ENCODE measurements around the gene SKAP2. TPM values are rescaled to one million over a fixed set of nuclear protein-coding genes. Genes with fewer than 3 reads are reported as not detected.

The SKAP2 gene
- total RNA-seq, 1 donor from 2014 or later: 11.7 TPM

DNA sequence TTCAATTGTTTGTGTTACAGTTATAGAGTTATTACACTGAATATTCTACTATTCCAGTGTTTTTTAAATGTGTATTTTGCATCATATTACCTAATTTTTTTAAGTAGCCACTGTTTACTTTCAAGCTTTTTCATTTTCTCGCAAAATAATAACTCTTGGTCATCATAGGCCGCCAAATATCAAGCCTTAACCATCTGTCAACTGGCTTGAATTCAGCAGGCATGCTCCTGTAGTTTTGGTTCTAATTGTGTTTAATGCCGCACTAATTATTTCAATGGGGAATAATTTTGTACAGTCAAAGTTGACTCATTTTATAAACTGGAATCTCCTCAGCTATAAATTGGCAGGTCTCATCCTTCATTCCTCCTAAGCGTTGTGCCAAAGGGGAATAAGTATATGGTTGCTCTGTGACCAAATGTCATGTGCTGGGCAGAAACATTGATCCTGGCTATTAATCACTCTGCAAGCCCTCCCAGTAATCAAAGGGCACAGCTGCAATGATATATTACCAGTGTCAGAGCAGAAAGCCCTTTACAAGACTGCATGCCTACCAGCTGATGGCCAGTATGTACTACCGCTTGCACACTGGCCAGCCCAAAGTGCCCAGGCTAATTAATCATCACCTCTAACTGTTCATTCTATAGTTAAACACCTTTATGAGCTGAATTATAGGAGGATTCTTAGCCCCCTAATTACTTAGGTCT lies 74.8 kb downstream of the SKAP2 start:
- DNase-seq (ENCODE audit: extremely low spot score, unreplicated experiment): no peak
- TF ChIP-seq, protein P1, sequence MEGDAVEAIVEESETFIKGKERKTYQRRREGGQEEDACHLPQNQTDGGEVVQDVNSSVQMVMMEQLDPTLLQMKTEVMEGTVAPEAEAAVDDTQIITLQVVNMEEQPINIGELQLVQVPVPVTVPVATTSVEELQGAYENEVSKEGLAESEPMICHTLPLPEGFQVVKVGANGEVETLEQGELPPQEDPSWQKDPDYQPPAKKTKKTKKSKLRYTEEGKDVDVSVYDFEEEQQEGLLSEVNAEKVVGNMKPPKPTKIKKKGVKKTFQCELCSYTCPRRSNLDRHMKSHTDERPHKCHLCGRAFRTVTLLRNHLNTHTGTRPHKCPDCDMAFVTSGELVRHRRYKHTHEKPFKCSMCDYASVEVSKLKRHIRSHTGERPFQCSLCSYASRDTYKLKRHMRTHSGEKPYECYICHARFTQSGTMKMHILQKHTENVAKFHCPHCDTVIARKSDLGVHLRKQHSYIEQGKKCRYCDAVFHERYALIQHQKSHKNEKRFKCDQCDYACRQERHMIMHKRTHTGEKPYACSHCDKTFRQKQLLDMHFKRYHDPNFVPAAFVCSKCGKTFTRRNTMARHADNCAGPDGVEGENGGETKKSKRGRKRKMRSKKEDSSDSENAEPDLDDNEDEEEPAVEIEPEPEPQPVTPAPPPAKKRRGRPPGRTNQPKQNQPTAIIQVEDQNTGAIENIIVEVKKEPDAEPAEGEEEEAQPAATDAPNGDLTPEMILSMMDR (IDR thresholded peaks at IDR 0.05): no peak
- no peak overlapping the region for H3K27ac Mint-ChIP-seq (ENCODE audit: unreplicated experiment)
- peaks cover 10% of the 10 kb centered on the region for H3K27me3 Mint-ChIP-seq (ENCODE audit: unreplicated experiment)
- H3K4me1 Mint-ChIP-seq (ENCODE audit: unreplicated experiment): no peaks in the 10 kb centered on the region
- no peaks in the 10 kb centered on the region for H3K9me3 Mint-ChIP-seq (ENCODE audit: unreplicated experiment)
- H3K36me3 Mint-ChIP-seq (ENCODE audit: unreplicated experiment): no peaks in the 10 kb centered on the region
- H3K4me3 Mint-ChIP-seq (ENCODE audit: unreplicated experiment): no peak overlapping the region

DNA sequence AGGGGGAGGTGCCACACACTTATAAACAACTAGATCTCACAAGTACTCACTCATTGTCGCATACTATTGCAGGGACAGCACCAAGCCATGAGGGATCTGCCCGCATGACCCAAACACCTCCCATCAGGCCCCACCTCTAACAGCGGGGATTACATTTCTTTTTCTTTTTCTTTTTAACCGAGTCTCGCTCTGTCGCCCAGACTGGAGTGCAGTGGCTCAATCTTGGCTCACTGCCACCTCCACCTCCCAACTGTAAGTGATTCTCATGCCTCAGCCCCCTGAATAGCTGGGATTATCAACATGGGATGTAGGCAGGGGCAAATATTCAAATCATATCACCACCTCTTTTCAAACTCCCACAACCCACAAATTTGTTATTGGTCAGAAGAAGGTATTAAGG lies 76.7 kb downstream of the SKAP2 start:
- no peak for DNase-seq (ENCODE audit: extremely low spot score, unreplicated experiment)
- Mint-ChIP-seq H3K27me3 (ENCODE audit: unreplicated experiment) (peaks cover 7% of the 10 kb centered on the region), H3K4me3 (ENCODE audit: unreplicated experiment) (no peak overlapping the region), H3K27ac (ENCODE audit: unreplicated experiment) (no peak overlapping the region), H3K9me3 (ENCODE audit: unreplicated experiment) (no peaks in the 10 kb centered on the region), H3K36me3 (ENCODE audit: unreplicated experiment) (no peaks in the 10 kb centered on the region), H3K4me1 (ENCODE audit: unreplicated experiment) (no peaks in the 10 kb centered on the region)
- TF ChIP-seq, protein P1 (IDR thresholded peaks at IDR 0.05): no peak

DNA sequence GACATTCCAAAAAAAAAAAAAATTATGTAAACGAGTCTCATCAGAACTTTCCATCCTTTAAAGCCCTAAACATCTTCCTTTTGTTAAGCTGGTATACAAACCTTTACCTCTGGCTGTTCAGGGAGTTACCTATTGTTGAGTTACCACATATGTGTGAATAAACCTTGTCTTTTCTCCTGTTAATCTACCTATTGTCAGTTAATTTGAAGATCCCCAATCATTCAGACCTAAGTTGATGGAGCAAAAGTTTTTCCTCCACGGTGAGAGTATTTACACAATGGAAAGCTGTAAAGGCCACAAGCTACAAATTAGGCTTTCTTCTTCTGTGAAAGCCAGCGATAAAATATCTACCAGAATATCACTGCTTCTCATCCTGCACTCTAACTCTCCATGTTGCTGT lies 80.3 kb downstream of the SKAP2 start:
- Mint-ChIP-seq H3K4me3 (ENCODE audit: unreplicated experiment) (no peak overlapping the region), H3K36me3 (ENCODE audit: unreplicated experiment) (no peaks in the 10 kb centered on the region), H3K4me1 (ENCODE audit: unreplicated experiment) (no peaks in the 10 kb centered on the region), H3K9me3 (ENCODE audit: unreplicated experiment) (no peaks in the 10 kb centered on the region), H3K27ac (ENCODE audit: unreplicated experiment) (no peak overlapping the region), H3K27me3 (ENCODE audit: unreplicated experiment) (peaks cover 17% of the 10 kb centered on the region)
- no peak for DNase-seq (ENCODE audit: extremely low spot score, unreplicated experiment)
- TF ChIP-seq, protein P1 (IDR thresholded peaks at IDR 0.05): no peak

DNA sequence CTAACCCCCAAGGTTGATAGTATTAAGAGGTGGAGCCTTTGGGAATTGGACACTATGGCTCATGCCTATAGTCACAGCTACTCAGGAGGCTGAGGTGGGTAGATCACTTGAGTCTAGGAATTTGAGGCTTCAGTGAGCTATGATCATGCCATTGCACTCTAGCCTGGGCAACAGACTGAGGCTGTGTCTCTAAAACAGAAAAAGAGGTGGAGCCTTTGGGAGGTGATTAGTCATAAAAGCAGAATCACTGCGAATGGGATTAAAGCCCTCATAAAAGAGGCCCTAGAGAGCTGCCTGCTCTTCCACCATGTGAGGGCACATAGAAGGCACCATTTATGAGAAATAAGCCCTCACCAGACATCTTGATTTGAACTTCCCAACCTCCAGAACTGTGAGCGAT lies 81.9 kb downstream of the SKAP2 start:
- Mint-ChIP-seq H3K36me3 (ENCODE audit: unreplicated experiment) (no peaks in the 10 kb centered on the region), H3K4me1 (ENCODE audit: unreplicated experiment) (no peaks in the 10 kb centered on the region), H3K27ac (ENCODE audit: unreplicated experiment) (no peak overlapping the region), H3K9me3 (ENCODE audit: unreplicated experiment) (no peaks in the 10 kb centered on the region), H3K4me3 (ENCODE audit: unreplicated experiment) (no peak overlapping the region), H3K27me3 (ENCODE audit: unreplicated experiment) (peaks cover 16% of the 10 kb centered on the region)
- DNase-seq (ENCODE audit: extremely low spot score, unreplicated experiment): no peak
- TF ChIP-seq, protein P1 (IDR thresholded peaks at IDR 0.05): no peak

DNA sequence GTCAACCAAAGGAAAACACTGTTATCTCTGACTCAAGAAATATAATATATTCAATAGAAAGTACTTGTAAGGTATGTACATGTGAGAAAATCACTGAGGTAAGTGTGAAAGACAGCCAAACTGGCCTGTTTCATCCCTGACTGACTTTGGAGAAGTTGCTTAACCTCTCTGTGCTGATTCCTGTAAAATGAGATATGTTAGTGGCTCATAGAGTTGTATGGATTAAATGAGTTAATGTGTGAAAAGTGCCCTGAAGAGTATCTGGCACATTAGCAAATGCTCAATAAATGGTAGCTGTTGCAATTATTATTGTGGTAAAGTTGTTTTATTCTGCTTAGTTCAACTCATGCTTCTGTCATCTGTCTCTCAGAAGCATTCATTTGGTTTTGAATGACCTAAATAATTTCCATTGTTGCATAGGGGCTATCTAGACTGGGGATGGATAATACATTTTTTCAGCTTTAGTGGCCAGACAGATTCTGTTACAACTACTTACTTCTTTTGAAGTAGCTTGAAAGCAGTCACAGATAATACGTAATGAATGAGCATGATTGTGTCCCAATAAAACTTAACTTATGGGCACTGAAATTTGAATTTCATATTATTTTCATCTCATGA lies 84.3 kb downstream of the SKAP2 start:
- Mint-ChIP-seq H3K4me1 (ENCODE audit: unreplicated experiment) (no peaks in the 10 kb centered on the region), H3K9me3 (ENCODE audit: unreplicated experiment) (no peaks in the 10 kb centered on the region), H3K4me3 (ENCODE audit: unreplicated experiment) (no peak overlapping the region), H3K27me3 (ENCODE audit: unreplicated experiment) (peaks cover 15% of the 10 kb centered on the region), H3K36me3 (ENCODE audit: unreplicated experiment) (no peaks in the 10 kb centered on the region), H3K27ac (ENCODE audit: unreplicated experiment) (no peak overlapping the region)
- DNase-seq (ENCODE audit: extremely low spot score, unreplicated experiment): no peak
- TF ChIP-seq, protein P1 (IDR thresholded peaks at IDR 0.05): no peak

Data from osteocyte (in vitro differentiated cells).